Spleen (tissue), 11 donors: Measurements from ENCODE around the gene ITGAE. TPM values are rescaled to one million over a fixed set of nuclear protein-coding genes. Genes with fewer than 3 reads are reported as not detected.
"Not testable (repeated sequence)": the region's sequence is repeated elsewhere in the genome, so short reads cannot be mapped to it uniquely, and the experiment has no call there.

Source experiments
- DNase-seq: peaks from one replicate; pipeline ENCODE4 v3.0.0-alpha.2; 2020
- H3K27ac ChIP-seq, 8 donors: fragments of 200-600 bp; sonication (generic) in 7 of 8; 1 replicate in 4 of 8; 2 replicates in 4 of 8; pipeline versions ENCODE4 v1.5.0 to v1.8.0; 2016 to 2021; ENCODE audit warnings: inconsistent platforms in 4 of 8, mild to moderate bottlenecking in 4 of 8, moderate library complexity in 1 of 8
- H3K27me3 ChIP-seq, 7 donors: fragments of 200-600 bp; sonication (generic) in 6 of 7; replicated peaks in 1 of 7; 1 replicate in 4 of 7; 2 replicates in 3 of 7; pipeline versions ENCODE4 v1.5.0 to v1.8.0; 2016 to 2021; ENCODE audit warnings: inconsistent platforms in 3 of 7, mild to moderate bottlenecking in 1 of 7
- H3K36me3 ChIP-seq, 6 donors: fragments of 200-600 bp; sonication (generic) in 5 of 6; 1 replicate in 4 of 6; 2 replicates in 2 of 6; pipeline versions ENCODE4 v1.5.0 to v1.8.0; 2016 to 2021; ENCODE audit warnings: inconsistent platforms in 2 of 6
- H3K4me1 ChIP-seq, 6 donors: fragments of 200-600 bp; sonication (generic) in 5 of 6; 1 replicate in 3 of 6; 2 replicates in 3 of 6; pipeline versions ENCODE4 v1.5.0 to v1.8.0; 2016 to 2021; ENCODE audit warnings: inconsistent platforms in 3 of 6
- H3K4me3 ChIP-seq, 8 donors: fragments of 200-600 bp; sonication (generic) in 7 of 8; 1 replicate in 4 of 8; 2 replicates in 4 of 8; pipeline versions ENCODE4 v1.5.0 to v1.8.0; 2016 to 2021; ENCODE audit warnings: inconsistent platforms in 4 of 8, mild to moderate bottlenecking in 4 of 8, moderate library complexity in 2 of 8
- H3K9me3 ChIP-seq, 8 donors: fragments of 200-600 bp; sonication (generic) in 7 of 8; 1 replicate in 4 of 8; 2 replicates in 4 of 8; pipeline versions ENCODE4 v1.5.0 to v1.8.0; 2016 to 2021; ENCODE audit warnings: inconsistent platforms in 4 of 8
- CTCF ChIP-seq, 11 experiments: fragments of 200-600 bp in 7 of 11; fragments of 450-650 bp in 4 of 11; sonication (generic) in 4 of 11; IDR thresholded peaks in 8 of 11; conservative IDR thresholded peaks in 3 of 11; 1 replicate in 7 of 11; 2 replicates in 4 of 11; pipeline versions ENCODE4 v1.4.0 to v1.8.0; 2016 to 2021; ENCODE audit warnings: antibody characterized with exemption in 11 of 11, inconsistent platforms in 4 of 11, mild to moderate bottlenecking in 1 of 11
- POLR2A ChIP-seq, 3 donors: fragments of 450-650 bp; IDR thresholded peaks; one replicate each; pipeline ENCODE4 v1.5.1; 2017; ENCODE audit warnings: antibody characterized with exemption in 3 of 3, mild to moderate bottlenecking in 1 of 3
- POLR2AphosphoS5 ChIP-seq, 3 donors: sonication (generic); formaldehyde crosslinking; IDR thresholded peaks; one replicate each; pipeline ENCODE4 v1.5.1; 2017; ENCODE audit warnings: antibody characterized with exemption in 3 of 3
- WGBS, 5 donors: extraction: QIAGEN DNeasy Blood & Tissue Kit in 3 of 5; methylation state at CpG; one replicate each; pipeline versions ENCODE4 v1.1.5 to v1.1.7; 2013 to 2018; 5-methylcytosine and 5-hydroxymethylcytosine counted together
- intact Hi-C: fragments of 100-400 bp; cut with DNase I; formaldehyde crosslinking; loops from one replicate; pipeline ENCODE4 v1.15.0; 2023; ENCODE audit warnings: low total_unique reads
- polyA plus RNA-seq, 3 donors: library from polyadenylated mRNA; stranded (reverse); fragments of 200-250 nt; gene quantifications; one replicate each; pipeline ENCODE4 v1.2.1, GENCODE V29; 2013
- total RNA-seq, 7 donors: library from RNA; depleted of rRNA in 3 of 7; stranded (reverse); fragments of >200 nt in 3 of 7; fragmentation: NEBNext Ultra II Directional in 4 of 7; extraction: Animal tissue kit (Norgen Biotek cat#: 25700) in 4 of 7; gene quantifications; one replicate each; pipeline versions ENCODE4 v1.1.0 to v1.2.1, GENCODE V29; 2016 to 2021
- donor health status: healthy with polysubstance abuse.
- donor health status: DM: no; HTN: no; CAD: no; lungs with moderate emphysema.
- donor health status: DM: no; HTN: no; CAD: no.
- donor health status: Bipolar disorder and iron deficiency.
- donor health status: healthy.
- donor health status: DM: no; HTN: no; CAD: no.
- donor health status: DM: yes; HTN: yes; CAD: no.

Gene ITGAE
- total and polyA plus RNA-seq, 10 donors = 20.3 to 91.1 (median 28.2) TPM

GRCh38 chr17:3739422-3740124 is 61.4 kb downstream of the ITGAE start:
- intact Hi-C loops = loop anchor here (5.0 to 10.0 kb wide), 2 partner anchors 55 to 88 kb away; no protein-coding TSS in a partner anchor
- H3K9me3 ChIP-seq = no peaks in the 10 kb centered on the region
- H3K4me1 ChIP-seq = peaks cover 13 to 64% (median 34%) of the 10 kb centered on the region in 6 donors
- 87 to 91% (median 89%) methylated on average over 16 of the region's 16 CpGs for WGBS, 5 donors
- no peaks in the 10 kb centered on the region for H3K27me3 ChIP-seq
- no peak for TF ChIP-seq CTCF (IDR thresholded peaks at IDR 0.05 in 8 of 11, conservative IDR thresholded peaks at IDR 0.05 in 3 of 11)
- no peak for TF ChIP-seq POLR2A (IDR thresholded peaks at IDR 0.05)
- no peak for TF ChIP-seq POLR2AphosphoS5 (IDR thresholded peaks at IDR 0.05)
- no peak overlapping the region for H3K4me3 ChIP-seq
- H3K27ac ChIP-seq = peak overlapping the region in 4 of 8 donors; percentile 15 to 79 (median 72)
- H3K36me3 ChIP-seq = no peaks in the 10 kb centered on the region
- no peak for DNase-seq

- DNase-seq = no peak
- Histone ChIP-seq H3K27me3 (no peaks in the 10 kb centered on the region), H3K4me1 (peaks cover 13 to 67% (median 34%) of the 10 kb centered on the region in 6 donors), H3K9me3 (no peaks in the 10 kb centered on the region), H3K36me3 (no peaks in the 10 kb centered on the region), H3K27ac (peak overlapping the region in 5 of 8 donors; percentile 13 to 79 (median 71)), H3K4me3 (no peak overlapping the region)
- 62 to 68% (median 66%) methylated on average over 16 of the region's 16 CpGs for WGBS, 5 donors
- TF ChIP-seq POLR2AphosphoS5 (IDR thresholded peaks at IDR 0.05) (peak in 1 of 3 donors; percentile 16), POLR2A (IDR thresholded peaks at IDR 0.05) (no peak), CTCF (IDR thresholded peaks at IDR 0.05 in 8 of 11, conservative IDR thresholded peaks at IDR 0.05 in 3 of 11) (no peak)
- intact Hi-C loops = loop anchor here (5.0 to 10.0 kb wide), 2 partner anchors 54 to 89 kb away; no protein-coding TSS in a partner anchor
These were observed 62.3 kb downstream of the ITGAE start for GRCh38 chr17:3738562-3739295.

GRCh38 chr17:3735515-3735914 is 65.5 kb downstream of the ITGAE start:
- H3K27me3 ChIP-seq = no peaks in the 10 kb centered on the region
- 65 to 77% (median 76%) methylated on average over 8 of the region's 8 CpGs for WGBS, 5 donors
- TF ChIP-seq POLR2AphosphoS5 (IDR thresholded peaks at IDR 0.05) (no peak), CTCF (IDR thresholded peaks at IDR 0.05 in 8 of 11, conservative IDR thresholded peaks at IDR 0.05 in 3 of 11) (no peak), POLR2A (IDR thresholded peaks at IDR 0.05) (no peak)
- H3K9me3 ChIP-seq = no peaks in the 10 kb centered on the region
- no peaks in the 10 kb centered on the region for H3K36me3 ChIP-seq
- no peak for DNase-seq
- no peak overlapping the region for H3K27ac ChIP-seq
- H3K4me3 ChIP-seq = no peak overlapping the region
- peaks cover 15 to 81% (median 48%) of the 10 kb centered on the region in 6 donors for H3K4me1 ChIP-seq
- intact Hi-C loops = loop anchor here (5.0 to 10.0 kb wide), 2 partner anchors 51 to 92 kb away; no protein-coding TSS in a partner anchor

- DNase-seq, H3K9me3 ChIP-seq, H3K27ac ChIP-seq, H3K27me3 ChIP-seq, H3K4me3 ChIP-seq, H3K36me3 ChIP-seq: not testable (repeated sequence)
- intact Hi-C loops = loop anchor here (5.0 to 10.0 kb wide), 2 partner anchors 50 to 92 kb away; no protein-coding TSS in a partner anchor
- 80 to 92% (median 91%) methylated on average over 10 of the region's 10 CpGs for WGBS, 5 donors
- H3K4me1 ChIP-seq = peaks cover 15 to 75% (median 44%) of the 10 kb centered on the region in 6 donors
These were observed 66.1 kb downstream of the ITGAE start for GRCh38 chr17:3734911-3735276.
